HG03439 (cell line): ENCODE measurements around the gene PREB.
A peak's percentile ranks its signal among the peaks of the same experiment; 100 is the strongest.

Experiments used
- ATAC-seq: cut with Tn5 transposase; IDR thresholded peaks from one replicate; pipeline ENCODE4 v1.9.1; 2021; ENCODE audit warnings: mild to moderate bottlenecking, moderate library complexity; ENCODE audit not compliant: unreplicated experiment

Gene PREB

DNA sequence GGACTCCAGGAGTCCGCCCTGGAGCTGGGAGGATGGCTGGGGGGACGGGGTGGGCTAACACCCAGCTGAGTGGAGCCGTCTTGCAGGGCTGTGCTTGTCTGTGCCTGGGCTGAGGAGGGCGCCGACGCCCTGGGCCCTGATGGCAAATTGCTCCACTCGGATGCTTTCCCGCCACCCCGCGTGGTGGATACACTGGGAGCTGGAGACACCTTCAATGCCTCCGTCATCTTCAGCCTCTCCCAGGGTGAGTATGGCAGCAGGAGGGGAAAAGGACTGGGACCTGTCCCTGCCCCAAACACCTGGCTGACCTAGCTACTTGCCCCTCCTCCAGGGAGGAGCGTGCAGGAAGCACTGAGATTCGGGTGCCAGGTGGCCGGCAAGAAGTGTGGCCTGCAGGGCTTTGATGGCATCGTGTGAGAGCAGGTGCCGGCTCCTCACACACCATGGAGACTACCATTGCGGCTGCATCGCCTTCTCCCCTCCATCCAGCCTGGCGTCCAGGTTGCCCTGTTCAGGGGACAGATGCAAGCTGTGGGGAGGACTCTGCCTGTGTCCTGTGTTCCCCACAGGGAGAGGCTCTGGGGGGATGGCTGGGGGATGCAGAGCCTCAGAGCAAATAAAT, 35.0 kb downstream of the PREB start:
- no peak for ATAC-seq

DNA sequence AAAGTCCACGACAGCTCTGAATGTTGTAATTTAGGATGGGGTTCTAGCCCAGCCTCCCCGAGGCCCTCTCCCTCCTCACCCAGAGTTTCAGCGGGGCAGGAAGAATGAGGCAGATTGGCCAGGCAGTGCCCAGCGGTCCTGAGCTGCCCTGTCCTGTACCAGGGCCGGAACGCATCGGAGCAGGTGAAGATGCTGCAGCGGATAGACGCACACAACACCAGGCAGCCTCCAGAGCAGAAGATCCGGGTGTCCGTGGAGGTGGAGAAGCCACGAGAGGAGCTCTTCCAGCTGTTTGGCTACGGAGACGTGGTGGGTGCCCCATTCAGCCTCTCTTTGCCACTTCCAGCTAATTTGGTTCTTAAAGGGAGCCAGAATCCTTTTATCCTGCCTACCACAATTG, 37.1 kb downstream of the PREB start:
- no peak for ATAC-seq

DNA sequence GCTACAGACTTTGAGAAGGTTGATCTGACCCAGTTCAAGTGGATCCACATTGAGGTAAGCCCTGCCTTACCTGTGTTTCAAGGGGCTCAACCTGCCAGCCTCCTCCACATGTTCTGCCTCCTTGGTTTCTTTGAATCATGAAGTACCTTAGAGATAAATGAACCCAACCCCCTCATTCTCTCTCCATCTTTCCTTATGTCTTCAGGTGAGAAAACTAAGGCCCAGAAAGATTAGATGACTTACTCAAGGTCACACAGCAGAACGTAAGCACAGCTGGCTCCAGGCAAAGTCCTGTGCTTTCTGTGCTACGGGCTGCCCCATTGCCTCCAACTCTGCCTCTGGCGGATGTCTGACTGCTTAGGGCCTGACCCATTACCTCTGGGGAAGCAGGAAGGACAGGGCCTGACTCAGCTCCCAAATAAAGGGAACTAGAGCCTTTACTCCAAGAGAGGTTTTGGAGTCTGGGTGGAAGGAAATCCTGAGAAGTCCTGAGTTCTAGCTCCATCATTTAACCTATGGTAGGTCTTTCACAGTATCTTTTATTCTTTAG, 37.6 kb downstream of the PREB start:
- ATAC-seq: no peak

DNA sequence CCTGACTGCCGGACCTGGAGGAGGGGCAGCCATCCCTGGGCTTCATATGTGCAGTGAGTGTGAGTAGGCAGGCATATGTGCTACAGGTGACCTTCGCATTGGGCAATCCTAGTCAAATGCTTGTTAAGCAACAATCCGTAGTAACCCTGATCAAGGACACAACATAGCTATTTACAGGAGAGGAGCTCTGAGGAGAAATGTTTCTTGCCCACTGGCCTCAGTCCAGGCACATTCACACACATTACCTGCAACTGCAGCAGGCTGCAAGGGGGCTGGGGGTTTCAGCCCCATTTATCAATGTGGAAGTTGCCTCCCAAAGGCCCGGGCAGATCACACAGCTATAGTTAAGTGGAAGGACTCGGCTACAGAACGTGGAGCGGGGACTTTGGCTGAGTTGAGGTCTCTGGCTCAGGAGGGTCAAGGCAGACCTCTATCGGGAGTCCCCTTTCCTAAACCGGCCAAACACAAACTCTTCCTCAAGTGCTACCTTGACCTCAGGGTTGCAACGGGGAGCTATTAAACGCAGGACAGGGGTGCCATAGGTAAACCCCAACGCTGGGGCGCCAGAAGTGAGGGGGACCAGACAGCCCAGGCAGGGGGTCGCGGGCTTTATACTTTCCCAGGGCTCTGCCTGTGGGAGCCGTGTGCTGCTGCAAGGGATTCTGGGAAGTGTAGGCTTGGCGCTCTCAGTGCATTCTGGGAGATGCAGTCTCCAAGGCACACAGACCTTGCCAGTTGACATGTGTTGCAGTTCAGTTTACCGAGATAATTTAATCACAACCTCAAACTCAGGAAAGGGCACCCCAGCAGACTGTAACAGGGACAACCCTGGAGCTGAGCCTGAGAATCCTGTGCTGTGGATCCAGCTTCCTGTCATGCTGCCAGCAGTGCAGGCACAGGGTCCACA, 38.4 kb downstream of the PREB start:
- no peak for ATAC-seq

GRCh38 chr2:27095427-27095744, 39.0 kb downstream of the PREB start:
- no peak for ATAC-seq

DNA sequence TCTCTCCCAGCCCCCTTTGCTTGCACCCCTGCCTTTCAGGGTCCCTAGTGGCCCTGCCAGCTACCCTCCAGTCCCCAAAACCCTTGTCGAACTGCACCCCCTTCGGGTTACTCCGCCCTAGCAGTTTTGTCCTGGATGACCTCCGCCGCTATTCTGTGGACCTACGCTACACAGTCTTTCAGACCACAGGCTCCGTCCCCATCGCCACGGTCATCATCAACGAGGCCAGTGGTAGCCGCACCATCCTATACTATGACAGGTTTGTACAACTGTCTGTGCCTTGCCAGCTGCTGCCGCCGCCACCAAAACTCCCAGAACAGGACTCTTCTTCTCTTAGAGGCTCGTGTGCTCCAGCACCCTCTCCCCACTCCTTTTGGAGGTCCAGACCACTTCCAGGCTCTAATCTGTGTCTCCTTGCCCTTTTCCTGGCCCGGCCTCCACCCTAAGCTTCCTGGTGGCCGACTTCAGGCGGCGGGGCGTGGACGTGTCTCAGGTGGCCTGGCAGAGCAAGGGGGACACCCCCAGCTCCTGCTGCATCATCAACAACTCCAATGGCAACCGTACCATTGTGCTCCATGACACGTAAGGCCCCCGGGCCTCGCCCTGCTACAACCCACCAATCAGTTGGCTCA, 40.0 kb downstream of the PREB start:
- no peak for ATAC-seq

- ATAC-seq: no peak
Observed at GRCh38 chr2:27093430-27094352, 40.7 kb downstream of the PREB start.

GRCh38 chr2:27092696-27093429, 41.6 kb downstream of the PREB start:
- ATAC-seq: no peak

DNA sequence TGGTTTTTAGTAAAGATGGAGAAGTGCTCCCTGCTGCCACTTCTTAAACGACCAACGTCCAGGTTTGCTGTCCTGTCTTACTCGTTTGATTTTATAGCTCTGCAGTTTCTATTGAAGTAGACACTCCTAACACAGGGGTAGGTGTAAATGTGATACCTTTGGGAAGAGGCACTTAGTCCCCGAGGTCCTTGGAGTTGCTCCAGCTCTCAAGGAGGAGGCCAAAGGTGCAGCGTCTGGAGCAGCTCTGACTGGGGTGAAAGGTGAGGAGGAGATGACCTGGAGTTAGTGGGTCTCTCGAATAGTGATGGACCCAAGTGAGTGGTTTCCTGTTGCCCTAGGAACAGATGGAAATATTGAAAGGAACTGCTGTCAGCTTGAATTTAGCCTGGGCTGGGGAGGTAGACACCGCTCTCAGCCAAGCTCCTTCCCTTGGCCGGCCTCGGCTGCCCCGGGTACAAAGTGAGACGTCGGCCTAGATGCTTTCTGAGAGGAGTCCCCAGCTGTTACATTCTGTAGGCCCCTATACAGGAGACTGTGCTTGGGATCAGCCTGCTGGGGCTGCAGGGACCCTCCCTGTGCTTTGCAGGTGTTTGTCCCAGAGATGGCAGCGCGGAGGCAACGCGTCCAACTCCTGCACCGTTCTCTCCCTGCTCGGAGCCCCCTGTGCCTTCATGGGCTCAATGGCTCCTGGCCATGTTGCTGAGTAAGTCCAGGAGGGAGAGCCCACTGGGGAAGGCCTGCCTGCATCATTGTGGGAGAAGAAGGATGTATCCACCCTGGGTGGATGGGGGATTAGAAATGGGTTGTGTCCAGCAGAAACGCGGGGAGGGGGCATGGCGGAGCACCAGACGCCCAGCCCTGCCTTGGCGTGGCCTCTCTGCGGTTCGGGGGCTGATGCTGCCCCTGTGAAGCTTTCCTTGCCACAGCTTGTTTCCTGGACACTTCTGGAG, 42.4 kb downstream of the PREB start:
- ATAC-seq: no peak

DNA sequence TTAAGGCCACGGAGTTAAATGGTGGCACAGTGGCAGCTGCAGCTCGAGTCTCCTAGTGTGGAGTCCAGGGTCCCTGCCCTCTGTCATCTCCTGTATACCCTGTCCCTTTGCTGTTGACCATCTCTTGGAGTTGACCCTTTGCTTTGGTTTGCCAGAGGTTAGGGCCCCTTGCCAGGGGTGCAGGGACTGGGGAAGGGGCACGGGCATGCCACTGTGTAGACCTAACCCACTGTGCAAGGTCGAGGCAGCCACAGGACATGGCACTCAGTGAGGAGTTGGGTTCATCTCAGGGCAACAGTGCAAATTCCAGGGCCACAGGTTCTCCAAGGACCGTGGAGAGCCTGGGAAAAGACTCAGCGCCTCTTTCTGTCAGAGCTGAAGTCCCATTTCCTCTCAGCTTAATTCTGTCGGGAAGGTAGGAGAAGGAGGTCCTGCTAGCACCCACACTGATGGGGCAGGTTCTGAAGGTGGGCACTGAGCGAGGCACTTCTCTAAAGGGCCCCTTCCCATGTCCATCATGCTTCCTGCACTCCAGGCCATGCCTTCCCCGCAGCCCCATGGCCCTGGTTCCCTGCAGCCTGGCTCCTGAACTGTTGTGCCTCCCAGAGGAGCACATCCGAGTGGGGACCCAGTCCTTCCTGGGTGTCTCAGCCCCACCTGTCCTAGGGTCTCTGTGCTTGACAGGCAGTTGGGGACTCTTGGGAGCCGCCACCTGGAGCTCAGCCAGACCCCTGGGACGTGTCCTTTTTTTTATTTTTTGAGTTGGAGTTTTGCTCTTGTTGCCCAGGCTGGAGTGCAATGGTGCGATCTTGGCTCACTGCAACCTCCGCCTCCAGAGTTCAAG, 45.1 kb downstream of the PREB start:
- no peak for ATAC-seq

DNA sequence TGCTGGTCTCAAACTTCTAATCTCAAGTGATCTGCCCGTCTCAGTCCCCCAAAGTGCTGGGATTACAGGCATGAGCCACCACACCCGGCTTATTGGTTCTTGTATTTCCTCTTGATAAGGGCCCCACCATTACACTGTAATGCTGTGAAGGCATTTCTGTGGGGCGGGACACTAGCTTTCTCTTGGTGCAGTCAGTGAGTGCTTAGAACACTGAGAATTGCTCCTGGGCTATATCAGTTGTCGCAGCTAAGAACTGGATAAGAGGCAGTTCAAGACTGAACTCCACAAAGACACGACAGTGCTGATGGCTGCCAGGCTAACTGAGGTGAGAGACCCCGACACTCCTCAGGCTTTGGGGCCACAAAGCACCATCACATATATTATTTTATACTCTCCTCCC, 45.8 kb downstream of the PREB start:
- ATAC-seq: no peak

GRCh38 chr2:27087823-27088410, 46.5 kb downstream of the PREB start:
- ATAC-seq: no peak

DNA sequence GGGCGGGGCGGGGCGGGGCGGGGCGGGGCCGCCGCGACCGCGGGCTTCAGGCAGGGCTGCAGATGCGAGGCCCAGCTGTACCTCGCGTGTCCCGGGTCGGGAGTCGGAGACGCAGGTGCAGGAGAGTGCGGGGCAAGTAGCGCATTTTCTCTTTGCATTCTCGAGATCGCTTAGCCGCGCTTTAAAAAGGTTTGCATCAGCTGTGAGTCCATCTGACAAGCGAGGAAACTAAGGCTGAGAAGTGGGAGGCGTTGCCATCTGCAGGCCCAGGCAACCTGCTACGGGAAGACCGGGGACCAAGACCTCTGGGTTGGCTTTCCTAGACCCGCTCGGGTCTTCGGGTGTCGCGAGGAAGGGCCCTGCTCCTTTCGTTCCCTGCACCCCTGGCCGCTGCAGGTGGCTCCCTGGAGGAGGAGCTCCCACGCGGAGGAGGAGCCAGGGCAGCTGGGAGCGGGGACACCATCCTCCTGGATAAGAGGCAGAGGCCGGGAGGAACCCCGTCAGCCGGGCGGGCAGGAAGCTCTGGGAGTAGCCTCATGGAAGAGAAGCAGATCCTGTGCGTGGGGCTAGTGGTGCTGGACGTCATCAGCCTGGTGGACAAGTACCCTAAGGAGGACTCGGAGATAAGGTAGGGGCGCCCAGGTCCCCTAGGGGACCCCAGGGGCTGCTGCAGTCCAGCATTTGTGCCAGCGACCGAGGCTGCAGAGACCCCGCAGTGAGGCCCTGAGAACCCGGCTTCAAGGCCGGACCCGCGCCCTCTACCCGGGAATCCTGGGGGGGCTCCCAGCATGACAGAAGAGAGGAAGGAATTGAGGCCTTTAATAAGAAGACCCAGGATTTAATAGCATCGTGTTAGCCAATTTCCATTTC, 47.5 kb downstream of the PREB start, which contains the start of gene KHK:
TSS of gene KHK (plus strand) at position 49 of the 870 bp plus-strand sequence. CDS start at position 537, 488 bp downstream.
- peak; percentile 11 for ATAC-seq

DNA sequence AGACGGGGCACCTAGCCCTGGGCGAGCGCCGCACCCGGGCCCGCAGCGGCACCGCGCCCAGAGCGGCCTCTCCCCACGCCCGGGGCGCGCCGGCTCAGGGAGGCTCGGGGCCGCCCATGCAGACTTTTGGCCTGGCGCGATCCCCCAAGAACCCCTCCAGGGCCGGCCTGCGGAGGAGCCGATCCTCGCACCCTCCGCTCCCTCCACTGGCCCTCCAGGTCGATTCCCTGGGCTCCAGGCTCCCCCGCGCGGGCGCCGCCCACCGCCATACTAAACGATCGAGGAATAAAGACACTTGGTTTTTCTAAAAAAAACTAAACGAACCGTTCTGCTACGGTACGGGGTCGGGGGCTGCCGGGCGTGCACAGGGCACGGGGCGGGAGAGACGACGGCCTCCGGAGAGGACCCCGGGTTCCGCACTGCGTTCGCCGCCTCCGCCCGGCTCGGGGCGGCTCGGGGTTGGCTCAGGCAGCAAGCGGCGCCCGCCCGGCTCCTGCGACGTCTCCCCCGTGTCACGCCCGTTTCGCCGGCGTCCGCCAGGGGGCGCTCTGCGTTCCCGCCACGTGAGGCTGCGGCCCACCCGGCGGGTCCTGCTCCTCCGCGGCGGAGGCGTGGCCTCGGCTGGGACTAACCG, 48.2 kb downstream of the PREB start:
- peak; percentile 69 for ATAC-seq

GRCh38 chr2:27085673-27086089, 48.8 kb downstream of the PREB start:
- peak; percentile 7 for ATAC-seq

DNA sequence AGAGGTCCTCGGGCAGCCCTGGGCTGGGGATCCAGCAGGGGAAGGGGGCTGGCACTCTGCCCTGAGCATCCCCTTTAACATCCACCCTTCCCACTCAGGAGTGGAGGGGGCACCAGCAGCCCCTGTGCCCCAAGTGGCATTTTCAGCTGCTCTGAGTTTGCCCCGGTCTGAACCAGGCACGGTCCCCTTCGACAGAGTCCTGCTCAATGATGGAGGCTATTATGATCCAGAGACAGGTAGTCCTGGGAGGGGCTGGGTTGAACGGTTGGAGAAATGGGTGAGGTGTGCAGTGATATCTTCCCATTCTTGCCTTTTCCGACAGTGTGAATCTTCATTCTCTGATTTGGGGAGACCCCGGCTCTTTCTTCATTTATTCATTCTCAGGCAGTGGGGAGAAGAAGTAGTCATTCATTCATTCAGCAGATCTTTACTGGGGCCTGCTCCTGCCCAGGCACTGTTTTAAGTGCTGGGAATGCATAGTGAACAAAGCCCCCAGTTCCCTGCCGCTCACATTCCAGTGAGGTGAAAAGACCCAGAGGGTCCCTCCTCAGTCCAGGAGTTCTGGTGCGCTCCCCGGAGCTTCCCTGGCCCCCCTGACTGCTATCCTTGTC, 49.3 kb downstream of the PREB start:
- ATAC-seq: no peak
